CMK (cell line): ENCODE measurements around the gene SPRED1.

ENCODE experiments used
- DNase-seq: peaks from one replicate; pipeline ENCODE4 v3.0.0-alpha.2; 2010; ENCODE audit warnings: low read depth

The SPRED1 gene

GRCh38 chr15:38362355-38362754 is 109.7 kb downstream of the SPRED1 start:
- DNase-seq: no peak

GRCh38 chr15:38367476-38367875 is 114.8 kb downstream of the SPRED1 start:
- no peak for DNase-seq

- no peak for DNase-seq
Measured at GRCh38 chr15:38369936-38370478, 117.4 kb downstream of the SPRED1 start.

- DNase-seq: no peak
Measured at GRCh38 chr15:38373016-38373415, 120.4 kb downstream of the SPRED1 start.

GRCh38 chr15:38374029-38374428 is 121.4 kb downstream of the SPRED1 start:
- no peak for DNase-seq

GRCh38 chr15:38374556-38374955 is 121.9 kb downstream of the SPRED1 start:
- DNase-seq: no peak

- DNase-seq: no peak
Measured at GRCh38 chr15:38376081-38376480, 123.4 kb downstream of the SPRED1 start.

GRCh38 chr15:38377636-38378035 is 125.0 kb downstream of the SPRED1 start:
- no peak for DNase-seq

- peak; percentile 27 for DNase-seq
Measured at GRCh38 chr15:38378161-38378560, 125.5 kb downstream of the SPRED1 start.

- DNase-seq: no peak
Measured at GRCh38 chr15:38389924-38390542, 137.4 kb downstream of the SPRED1 start.

GRCh38 chr15:38391191-38391590 is 138.6 kb downstream of the SPRED1 start:
- no peak for DNase-seq

- DNase-seq: no peak
Measured at GRCh38 chr15:38398134-38398533, 145.5 kb downstream of the SPRED1 start.

GRCh38 chr15:38401106-38401505 is 148.5 kb downstream of the SPRED1 start:
- no peak for DNase-seq

- no peak for DNase-seq
Measured at GRCh38 chr15:38401701-38402100, 149.1 kb downstream of the SPRED1 start.

GRCh38 chr15:38406436-38406835 is 153.8 kb downstream of the SPRED1 start:
- no peak for DNase-seq
